ENCODE data around the gene SUPT6H.
"Not testable (repeated sequence)": the region's sequence is repeated elsewhere in the genome, so short reads cannot be mapped to it uniquely, and the experiment has no call there.

Gene SUPT6H

GRCh38 chr17:28655160-28655559 lies 6.8 kb upstream of the SUPT6H start:
- no peak for DNase-seq

- DNase-seq = no peak
Measured at GRCh38 chr17:28657756-28658155, 4.2 kb upstream of the SUPT6H start.

GRCh38 chr17:28658342-28658741 lies 3.7 kb upstream of the SUPT6H start:
- not testable (repeated sequence) for DNase-seq

GRCh38 chr17:28658766-28659496 lies 3.1 kb upstream of the SUPT6H start:
- not testable (repeated sequence) for DNase-seq

- DNase-seq = not testable (repeated sequence)
Measured at GRCh38 chr17:28659497-28659881, 2.5 kb upstream of the SUPT6H start.

- no peak for DNase-seq
Measured at GRCh38 chr17:28662527-28662829, 473 bp downstream of the SUPT6H start.

- DNase-seq = no peak
Measured at GRCh38 chr17:28663723-28664122, 1.7 kb downstream of the SUPT6H start.

- DNase-seq = no peak
Measured at GRCh38 chr17:28665994-28666393, 4.0 kb downstream of the SUPT6H start.

- no peak for DNase-seq
Measured at GRCh38 chr17:28667870-28668269, 5.9 kb downstream of the SUPT6H start.

GRCh38 chr17:28669918-28670317 lies 7.9 kb downstream of the SUPT6H start:
- no peak for DNase-seq

GRCh38 chr17:28675490-28675889 lies 13.5 kb downstream of the SUPT6H start:
- DNase-seq = no peak

- peak in 2 of 3 experiments; percentile 16 to 53 for DNase-seq
Measured at GRCh38 chr17:28675980-28676379, 14.0 kb downstream of the SUPT6H start.

GRCh38 chr17:28682655-28683054 lies 20.6 kb downstream of the SUPT6H start:
- no peak for DNase-seq

- peak in 2 of 3 experiments; percentile 49 to 97 for DNase-seq
Measured at GRCh38 chr17:28684963-28685362, 23.0 kb downstream of the SUPT6H start.

- no peak for DNase-seq
Measured at GRCh38 chr17:28685366-28685765, 23.4 kb downstream of the SUPT6H start.

- DNase-seq = no peak
Measured at GRCh38 chr17:28686296-28686695, 24.3 kb downstream of the SUPT6H start.

- DNase-seq = no peak
Measured at GRCh38 chr17:28688481-28688880, 26.5 kb downstream of the SUPT6H start.

- DNase-seq = no peak
Measured at GRCh38 chr17:28689011-28689410, 27.0 kb downstream of the SUPT6H start.

- DNase-seq = no peak
Measured at GRCh38 chr17:28693869-28694268, 31.9 kb downstream of the SUPT6H start.

- DNase-seq = no peak
Measured at GRCh38 chr17:28698253-28698941, 36.4 kb downstream of the SUPT6H start.

- no peak for DNase-seq
Measured at GRCh38 chr17:28700278-28700677, 38.3 kb downstream of the SUPT6H start.

- no peak for DNase-seq
Measured at GRCh38 chr17:28700830-28701492, 39.0 kb downstream of the SUPT6H start.

- DNase-seq = no peak
Measured at GRCh38 chr17:28702026-28702751, 40.2 kb downstream of the SUPT6H start.
